Mesenchymal stem cell (in vitro differentiated cells and primary cell): ENCODE measurements around the gene RNPS1.
A peak's percentile ranks its signal among the peaks of the same experiment; 100 is the strongest.

Experiments
- DNase-seq: peaks from one replicate; pipeline ENCODE4 v3.0.0-alpha.2; 2013
- H2AFZ ChIP-seq: one replicate; pipeline ENCODE4 v1.6.1; 2013; ENCODE audit warnings: low read depth, mild to moderate bottlenecking, control low read depth, inconsistent platforms, low read length, moderate library complexity
- H2AK5ac ChIP-seq: 2 replicates; pipeline ENCODE4 v1.6.1; 2013; ENCODE audit warnings: low read length, moderate library complexity, mild to moderate bottlenecking, inconsistent platforms; ENCODE audit not compliant: severe bottlenecking
- H2BK120ac ChIP-seq: one replicate; pipeline ENCODE4 v1.6.1; 2013; ENCODE audit warnings: low read depth, mild to moderate bottlenecking, inconsistent platforms, low read length, moderate library complexity
- H2BK12ac ChIP-seq, 2 experiments: one replicate each; pipeline ENCODE4 v1.6.1; 2013; ENCODE audit warnings: inconsistent platforms in 2 of 2, low read length in 2 of 2, mild to moderate bottlenecking in 2 of 2, moderate library complexity in 2 of 2, control low read depth in 1 of 2
- H2BK15ac ChIP-seq: one replicate; pipeline ENCODE4 v1.6.1; 2013; ENCODE audit warnings: mild to moderate bottlenecking, low read depth, inconsistent platforms; ENCODE audit not compliant: poor library complexity, severe bottlenecking
- H2BK5ac ChIP-seq: 2 replicates; pipeline ENCODE4 v1.6.1; 2013; ENCODE audit warnings: low read depth, mild to moderate bottlenecking, low read length, control low read depth, inconsistent platforms; ENCODE audit not compliant: poor library complexity, severe bottlenecking
- H3K14ac ChIP-seq, 2 experiments: one replicate each; pipeline ENCODE4 v1.6.1; 2013; ENCODE audit warnings: inconsistent platforms in 2 of 2, low read length in 2 of 2, control low read depth in 1 of 2, mild to moderate bottlenecking in 1 of 2, moderate library complexity in 1 of 2
- H3K18ac ChIP-seq, 2 experiments: one replicate each; pipeline ENCODE4 v1.6.1; 2013; ENCODE audit warnings: inconsistent platforms in 2 of 2, low read length in 2 of 2, control low read depth in 1 of 2, low read depth in 1 of 2, mild to moderate bottlenecking in 1 of 2
- H3K23ac ChIP-seq, 2 experiments: one replicate each; pipeline ENCODE4 v1.6.1; 2013; ENCODE audit warnings: inconsistent platforms in 2 of 2, low read length in 2 of 2, mild to moderate bottlenecking in 2 of 2, moderate library complexity in 2 of 2, control low read depth in 1 of 2
- H3K27ac ChIP-seq: 2 replicates; pipeline ENCODE4 v1.5.1; 2013; ENCODE audit warnings: mild to moderate bottlenecking, moderate library complexity, low read length, control low read depth, inconsistent platforms; ENCODE audit not compliant: poor library complexity, severe bottlenecking
- H3K27me3 ChIP-seq, 2 experiments: 2 replicates each; pipeline versions ENCODE4 v1.6.1 to v1.7.0; 2013; ENCODE audit warnings: low read length in 2 of 2, mild to moderate bottlenecking in 2 of 2, moderate library complexity in 2 of 2, control low read depth in 1 of 2, inconsistent platforms in 1 of 2; ENCODE audit not compliant: control insufficient read depth in 1 of 2, insufficient read depth in 1 of 2
- H3K36me3 ChIP-seq, 2 experiments: 2 replicates each; pipeline versions ENCODE4 v1.6.1 to v1.7.0; 2013; ENCODE audit warnings: low read length in 2 of 2, control low read depth in 1 of 2, inconsistent platforms in 1 of 2, low read depth in 1 of 2, mild to moderate bottlenecking in 1 of 2; ENCODE audit not compliant: insufficient read depth in 2 of 2, control insufficient read depth in 1 of 2
- H3K4ac ChIP-seq, 2 experiments: one replicate each; pipeline ENCODE4 v1.6.1; 2013; ENCODE audit warnings: inconsistent platforms in 2 of 2, low read length in 2 of 2, mild to moderate bottlenecking in 2 of 2, moderate library complexity in 2 of 2, control low read depth in 1 of 2, low read depth in 1 of 2
- H3K4me1 ChIP-seq: 2 replicates; pipeline ENCODE4 v1.6.1; 2013; ENCODE audit warnings: low read depth, low read length, control low read depth; ENCODE audit not compliant: control insufficient read depth, insufficient read depth
- H3K4me2 ChIP-seq: 2 replicates; pipeline ENCODE4 v1.6.1; 2013; ENCODE audit warnings: low read length, mild to moderate bottlenecking, inconsistent platforms; ENCODE audit not compliant: poor library complexity, severe bottlenecking
- H3K4me3 ChIP-seq, 2 experiments: 2 replicates each; pipeline versions ENCODE4 v1.5.1 to v1.7.0; 2013; ENCODE audit warnings: low read length in 2 of 2, mild to moderate bottlenecking in 2 of 2, control low read depth in 1 of 2, low read depth in 1 of 2; ENCODE audit not compliant: insufficient read depth in 1 of 2
- H3K79me1 ChIP-seq: replicated peaks from 2 replicates; pipeline ENCODE4 v1.6.1; 2013; ENCODE audit warnings: mild to moderate bottlenecking, control low read depth, low read length, inconsistent platforms; ENCODE audit not compliant: poor library complexity, severe bottlenecking
- H3K9ac ChIP-seq: 2 replicates; pipeline ENCODE4 v1.7.0; 2013; ENCODE audit warnings: mild to moderate bottlenecking, low read length, moderate library complexity
- H3K9me3 ChIP-seq: 2 replicates; pipeline ENCODE4 v1.7.0; 2013; ENCODE audit warnings: mild to moderate bottlenecking, low read length; ENCODE audit not compliant: control insufficient read depth
- H4K8ac ChIP-seq: one replicate; pipeline ENCODE4 v1.6.1; 2013; ENCODE audit warnings: inconsistent platforms, mild to moderate bottlenecking, low read length, moderate library complexity
- H4K91ac ChIP-seq: one replicate; pipeline ENCODE4 v1.6.1; 2013; ENCODE audit warnings: mild to moderate bottlenecking, low read length, inconsistent platforms
- WGBS: methylation state at CpG from one replicate; pipeline ENCODE4 v1.1.7; 2013; ENCODE audit warnings: mixed read lengths; 5-methylcytosine and 5-hydroxymethylcytosine counted together

RNPS1 gene

GRCh38 chr16:2253293-2253692 is 14.6 kb downstream of the RNPS1 start:
- H4K91ac ChIP-seq: no peak overlapping the region
- H3K27me3 ChIP-seq: no peaks in the 10 kb centered on the region
- H3K14ac ChIP-seq: no peak overlapping the region
- H3K4me3 ChIP-seq: no peak overlapping the region
- no peak overlapping the region for H2AK5ac ChIP-seq
- H2AFZ ChIP-seq: no peak overlapping the region
- no peak for DNase-seq
- H2BK120ac ChIP-seq: no peak overlapping the region
- no peak overlapping the region for H2BK12ac ChIP-seq
- no peak overlapping the region for H3K9ac ChIP-seq
- H2BK15ac ChIP-seq: no peak overlapping the region
- no peak overlapping the region for H3K27ac ChIP-seq
- 90% methylated on average over 9 of the region's 11 CpGs for WGBS
- no peak overlapping the region for H3K18ac ChIP-seq
- peaks cover 16% of the 10 kb centered on the region for H3K4me1 ChIP-seq
- H3K4ac ChIP-seq: no peak overlapping the region
- H4K8ac ChIP-seq: no peak overlapping the region
- H3K9me3 ChIP-seq: no peaks in the 10 kb centered on the region
- peaks cover 21% of the 10 kb centered on the region for H3K79me1 ChIP-seq
- peaks cover 60 to 62% of the 10 kb centered on the region in 2 experiments for H3K36me3 ChIP-seq
- H3K23ac ChIP-seq: no peak overlapping the region
- H2BK5ac ChIP-seq: no peak overlapping the region
- H3K4me2 ChIP-seq: no peak overlapping the region

GRCh38 chr16:2252806-2253148 is 15.1 kb downstream of the RNPS1 start:
- Histone ChIP-seq H3K4me1 (peaks cover 16% of the 10 kb centered on the region), H3K4me2 (no peak overlapping the region), H2AFZ (no peak overlapping the region), H3K9me3 (no peaks in the 10 kb centered on the region), H3K23ac (no peak overlapping the region), H3K14ac (no peak overlapping the region), H3K4ac (no peak overlapping the region), H3K4me3 (no peak overlapping the region), H2AK5ac (no peak overlapping the region), H3K79me1 (peaks cover 21% of the 10 kb centered on the region), H3K18ac (no peak overlapping the region), H2BK15ac (no peak overlapping the region), H2BK120ac (no peak overlapping the region), H3K9ac (no peak overlapping the region), H3K27me3 (no peaks in the 10 kb centered on the region), H3K36me3 (peaks cover 55 to 59% of the 10 kb centered on the region in 2 experiments), H4K91ac (no peak overlapping the region), H4K8ac (no peak overlapping the region), H2BK5ac (no peak overlapping the region), H3K27ac (no peak overlapping the region), H2BK12ac (no peak overlapping the region)
- DNase-seq: no peak
- WGBS: 81% methylated on average over 3 of the region's 7 CpGs

- peak within 1 kb of the TSS; percentile 62 to 83 for H3K4ac ChIP-seq
- H3K79me1 ChIP-seq: peaks cover 17% of the 10 kb centered on the region
- peak within 1 kb of the TSS; percentile 80 for H4K91ac ChIP-seq
- peak within 1 kb of the TSS; percentile 67 to 77 for H3K18ac ChIP-seq
- peak within 1 kb of the TSS; percentile 76 to 82 for H3K4me3 ChIP-seq
- H2BK5ac ChIP-seq: no peak within 1 kb of the TSS
- peak within 1 kb of the TSS; percentile 48 for H2AFZ ChIP-seq
- peak within 1 kb of the TSS; percentile 82 for H2BK120ac ChIP-seq
- no peaks in the 10 kb centered on the region for H3K27me3 ChIP-seq
- peak within 1 kb of the TSS; percentile 79 for H3K27ac ChIP-seq
- peaks cover 45 to 50% of the 10 kb centered on the region in 2 experiments for H3K36me3 ChIP-seq
- H3K9me3 ChIP-seq: no peaks in the 10 kb centered on the region
- H2BK12ac ChIP-seq: peak within 1 kb of the TSS in 1 of 2 experiments; percentile 70
- peaks cover 16% of the 10 kb centered on the region for H3K4me1 ChIP-seq
- H3K4me2 ChIP-seq: peak within 1 kb of the TSS; percentile 65
- DNase-seq: peak; percentile 95
- peak within 1 kb of the TSS in 1 of 2 experiments; percentile 76 for H3K14ac ChIP-seq
- no peak within 1 kb of the TSS for H3K23ac ChIP-seq
- peak within 1 kb of the TSS; percentile 30 for H2AK5ac ChIP-seq
- H2BK15ac ChIP-seq: peak within 1 kb of the TSS; percentile 48
- peak within 1 kb of the TSS; percentile 89 for H3K9ac ChIP-seq
- under 1% methylated on average over 79 of the region's 88 CpGs for WGBS
- H4K8ac ChIP-seq: peak within 1 kb of the TSS; percentile 93
These were observed 16.4 kb downstream of the RNPS1 start, which contains the start of gene ECI1 for GRCh38 chr16:2251296-2252111. TSS of gene ECI1 (minus strand) at chr16:2251587. CDS start at chr16:2251566, 21 bp downstream.

GRCh38 chr16:2250652-2251295 is 17.2 kb downstream of the RNPS1 start:
- Histone ChIP-seq H4K91ac (no peak overlapping the region), H3K27me3 (no peaks in the 10 kb centered on the region), H3K23ac (no peak overlapping the region), H3K9me3 (no peaks in the 10 kb centered on the region), H2BK5ac (no peak overlapping the region), H2BK15ac (peak overlapping the region; percentile 48), H3K9ac (peak overlapping the region; percentile 89), H3K4me2 (peak overlapping the region; percentile 65), H3K14ac (no peak overlapping the region), H3K4me1 (peaks cover 16% of the 10 kb centered on the region), H4K8ac (no peak overlapping the region), H3K18ac (peak overlapping the region; percentile 43 to 67), H3K27ac (peak overlapping the region; percentile 56), H3K4me3 (peak overlapping the region; percentile 76 to 82), H3K4ac (peak overlapping the region in 1 of 2 experiments; percentile 47), H3K36me3 (peaks cover 45 to 50% of the 10 kb centered on the region in 2 experiments), H2BK12ac (no peak overlapping the region), H2AFZ (no peak overlapping the region), H3K79me1 (peaks cover 20% of the 10 kb centered on the region), H2BK120ac (peak overlapping the region; percentile 77), H2AK5ac (no peak overlapping the region)
- WGBS: 5% methylated on average over 30 of the region's 35 CpGs
- DNase-seq: peak; percentile 34
